B cell (primary cell): ENCODE measurements around the gene TRIO. TPM values are rescaled to one million over a fixed set of nuclear protein-coding genes. Genes with fewer than 3 reads are reported as not detected.

Source experiments
- ATAC-seq: fragments of 200-7000 bp; cut with Tn5 transposase; one replicate; pipeline ENCODE4 v1.10.0; 2021; ENCODE audit warnings: low read depth, mild to moderate bottlenecking, moderate number of reproducible peaks, moderate library complexity
- CTCF ChIA-PET: fragments of 350-600 bp; sonication (Branson Sonifier 250); formaldehyde crosslinking; loops from one replicate; lab custom pipeline; 2021; ENCODE audit warnings: antibody characterized with exemption, inconsistent platforms; lab: Charles Lee
- POLR2A ChIA-PET: fragments of 350-600 bp; sonication (Branson Sonifier 250); formaldehyde crosslinking; loops from one replicate; lab custom pipeline; 2021; ENCODE audit warnings: antibody characterized with exemption; lab: Charles Lee
- DNase-seq: peaks from one replicate; pipeline ENCODE4 v3.0.0; 2013
- H2AFZ ChIP-seq: 2 replicates; pipeline ENCODE4 v1.6.1; 2012; ENCODE audit warnings: mild to moderate bottlenecking, low read depth, low read length; ENCODE audit not compliant: insufficient read depth, poor library complexity, severe bottlenecking
- H3K27ac ChIP-seq, 2 donors: 1 replicate in 1 of 2; 2 replicates in 1 of 2; pipeline ENCODE4 v1.5.1; 2012 to 2013; ENCODE audit warnings: low read length in 2 of 2, mild to moderate bottlenecking in 2 of 2, moderate library complexity in 1 of 2
- H3K27me3 ChIP-seq, 4 experiments: fragments of 200-600 bp in 1 of 4; sonication (generic) in 1 of 4; replicated peaks in 1 of 4; 1 replicate in 2 of 4; 2 replicates in 2 of 4; pipeline versions ENCODE4 v1.6.1 to v1.7.0; 2013 to 2016; ENCODE audit warnings: low read length in 3 of 4, mild to moderate bottlenecking in 2 of 4, mixed read lengths in 1 of 4, moderate library complexity in 1 of 4; ENCODE audit not compliant: insufficient read depth in 4 of 4, control insufficient read depth in 3 of 4; ENCODE audit errors: control extremely low read depth in 1 of 4
- H3K36me3 ChIP-seq, 2 experiments: replicated peaks in 1 of 2; 1 replicate in 1 of 2; 2 replicates in 1 of 2; pipeline versions ENCODE4 v1.6.1 to v1.7.1; 2013; ENCODE audit warnings: low read length in 1 of 2; ENCODE audit not compliant: insufficient read depth in 2 of 2, control insufficient read depth in 1 of 2; ENCODE audit errors: control extremely low read depth in 1 of 2, extremely low read depth in 1 of 2
- H3K4me1 ChIP-seq, 2 donors: fragments of 200-600 bp in 1 of 2; sonication (generic) in 1 of 2; 1 replicate in 1 of 2; 2 replicates in 1 of 2; pipeline versions ENCODE4 v1.5.1 to v1.6.1; 2013 to 2017; ENCODE audit warnings: low read length in 2 of 2; ENCODE audit not compliant: control insufficient read depth in 2 of 2, insufficient read depth in 2 of 2
- H3K4me2 ChIP-seq: replicated peaks from 2 replicates; pipeline ENCODE3; 2012; ENCODE audit warnings: mild to moderate bottlenecking, low read depth, low read length; ENCODE audit not compliant: poor library complexity, severe bottlenecking
- H3K4me3 ChIP-seq, 5 experiments: fragments of 200-600 bp in 1 of 5; sonication (generic) in 1 of 5; 1 replicate in 3 of 5; 2 replicates in 2 of 5; pipeline versions ENCODE4 v1.5.1 to v1.7.0; 2011 to 2016; ENCODE audit warnings: low read length in 4 of 5, mild to moderate bottlenecking in 4 of 5, low read depth in 2 of 5, control low read depth in 1 of 5, moderate library complexity in 1 of 5; ENCODE audit not compliant: insufficient read depth in 1 of 5; ENCODE audit errors: control extremely low read depth in 1 of 5, extremely low read depth in 1 of 5
- H3K79me2 ChIP-seq: fragments of 200-600 bp; sonication (generic); one replicate; pipeline ENCODE4 v1.6.0; 2016; ENCODE audit warnings: low read length; ENCODE audit not compliant: control insufficient read depth, insufficient read depth
- H3K9ac ChIP-seq: fragments of 200-600 bp; sonication (generic); 2 replicates; pipeline ENCODE4 v1.6.1; 2017; ENCODE audit warnings: mild to moderate bottlenecking, low read length, moderate library complexity
- H3K9me3 ChIP-seq, 3 donors: one replicate each; pipeline versions ENCODE4 v1.6.1 to v1.7.1; 2013; ENCODE audit warnings: low read length in 2 of 3; ENCODE audit not compliant: control insufficient read depth in 2 of 3, insufficient read depth in 1 of 3; ENCODE audit errors: control extremely low read depth in 1 of 3
- H4K20me1 ChIP-seq: 2 replicates; pipeline ENCODE4 v1.6.0; 2012; ENCODE audit warnings: mild to moderate bottlenecking, low read length; ENCODE audit not compliant: insufficient read depth, control insufficient read depth, poor library complexity, severe bottlenecking
- H3K27ac Mint-ChIP-seq: one replicate; pipeline ENCODE4 v1.8.0; 2021; ENCODE audit warnings: mixed read lengths
- H3K27me3 Mint-ChIP-seq: one replicate; pipeline ENCODE4 v1.8.0; 2021; ENCODE audit warnings: mixed read lengths
- H3K4me1 Mint-ChIP-seq: one replicate; pipeline ENCODE4 v1.8.0; 2021; ENCODE audit warnings: mixed read lengths
- H3K4me3 Mint-ChIP-seq: one replicate; pipeline ENCODE4 v1.8.0; 2021; ENCODE audit warnings: mixed read lengths
- H3K9me3 Mint-ChIP-seq: one replicate; pipeline ENCODE4 v1.8.0; 2022; ENCODE audit warnings: mixed read lengths; ENCODE audit not compliant: insufficient read depth
- CTCF ChIP-seq: fragments of 200-600 bp; IDR thresholded peaks from one replicate; pipeline ENCODE4 v1.8.0; 2022; ENCODE audit warnings: antibody characterized with exemption, mild to moderate bottlenecking
- EZH2 ChIP-seq: IDR thresholded peaks from 2 replicates; pipeline ENCODE4 v1.6.1; 2012; ENCODE audit warnings: borderline replicate concordance, low read depth, mild to moderate bottlenecking, moderate library complexity, low read length; ENCODE audit not compliant: insufficient read depth, poor library complexity, severe bottlenecking
- WGBS: methylation state at CpG from one replicate; pipeline ENCODE4 v1.1.5; 2013; ENCODE audit warnings: missing lambda C conversion rate; ENCODE audit not compliant: insufficient coverage; 5-methylcytosine and 5-hydroxymethylcytosine counted together
- intact Hi-C: fragments of 100-400 bp; cut with micrococcal nuclease; formaldehyde crosslinking; loops from one replicate; pipeline ENCODE4 v1.10.0; 2022
- polyA plus RNA-seq: library from polyadenylated mRNA; depleted of rRNA; stranded (reverse); fragments of >200 nt; gene quantifications from 2 replicates; pipeline ENCODE4 v1.2.3, GENCODE V29; 2012
- total RNA-seq, 2 donors: library from RNA; stranded (reverse); fragments of 120-200 nt in 1 of 2; gene quantifications; 1 replicate in 1 of 2; 2 replicates in 1 of 2; pipeline versions ENCODE4 v1.2.3 to v1.2.4, GENCODE V29; 2013 to 2022

TRIO gene
- total and polyA plus RNA-seq, 2 donors (not counting 1 experiment from before 2014, with no cell fraction given): 90.5 to 479 TPM

- no peaks in the 10 kb centered on the region for H4K20me1 ChIP-seq
- intact Hi-C loops: loop anchor here (5.0 kb wide), 1 partner anchor 91 kb away; no protein-coding TSS in a partner anchor
- H3K9me3 ChIP-seq: no peaks in the 10 kb centered on the region
- no peaks in the 10 kb centered on the region for H3K36me3 ChIP-seq
- H3K27me3 ChIP-seq: no peaks in the 10 kb centered on the region
- Mint-ChIP-seq H3K4me3 (no peak overlapping the region), H3K9me3 (no peaks in the 10 kb centered on the region), H3K4me1 (peaks cover 43% of the 10 kb centered on the region), H3K27me3 (no peaks in the 10 kb centered on the region), H3K27ac (no peak overlapping the region)
- no peak for DNase-seq
- TF ChIP-seq EZH2: no peak
- TF ChIP-seq CTCF: no peak
- H3K79me2 ChIP-seq: peaks cover 92% of the 10 kb centered on the region
- WGBS: no CpG with 5 or more reads among the region's 6 CpGs
- ATAC-seq: no peak
- peaks cover 54 to 80% of the 10 kb centered on the region in 2 donors for H3K4me1 ChIP-seq
- H2AFZ ChIP-seq: no peak overlapping the region
- ChIA-PET POLR2A (interaction anchor here (0.6 to 4.7 kb wide), 4 partner anchors 8 to 69 kb away, joined by 4 to 53 read pairs (median 6); partner anchors contain the start of gene TRIO), CTCF (interaction anchor here (0.8 to 3.2 kb wide), 11 partner anchors 11 to 114 kb away, joined by 3 to 15 read pairs (median 4); partner anchors contain the start of gene TRIO)
- H3K27ac ChIP-seq: peak overlapping the region; percentile 83 to 91
- peak overlapping the region in 1 of 5 experiments; percentile 49 for H3K4me3 ChIP-seq
- H3K9ac ChIP-seq: peak overlapping the region; percentile 44
- H3K4me2 ChIP-seq: peak overlapping the region; percentile 65
Measured at GRCh38 chr5:14156290-14156649, 13.1 kb downstream of the TRIO start.
